Epithelial cell of umbilical artery (primary cell): ENCODE measurements around the gene SLC17A3. TPM values are rescaled to one million over a fixed set of nuclear protein-coding genes. Genes with fewer than 3 reads are reported as not detected.

Experiments used
- total RNA-seq: library from RNA; depleted of rRNA; stranded (reverse); fragments of >200 nt; gene quantifications from 2 replicates; pipeline ENCODE4 v1.2.3, GENCODE V29; 2014

Gene SLC17A3, protein sequence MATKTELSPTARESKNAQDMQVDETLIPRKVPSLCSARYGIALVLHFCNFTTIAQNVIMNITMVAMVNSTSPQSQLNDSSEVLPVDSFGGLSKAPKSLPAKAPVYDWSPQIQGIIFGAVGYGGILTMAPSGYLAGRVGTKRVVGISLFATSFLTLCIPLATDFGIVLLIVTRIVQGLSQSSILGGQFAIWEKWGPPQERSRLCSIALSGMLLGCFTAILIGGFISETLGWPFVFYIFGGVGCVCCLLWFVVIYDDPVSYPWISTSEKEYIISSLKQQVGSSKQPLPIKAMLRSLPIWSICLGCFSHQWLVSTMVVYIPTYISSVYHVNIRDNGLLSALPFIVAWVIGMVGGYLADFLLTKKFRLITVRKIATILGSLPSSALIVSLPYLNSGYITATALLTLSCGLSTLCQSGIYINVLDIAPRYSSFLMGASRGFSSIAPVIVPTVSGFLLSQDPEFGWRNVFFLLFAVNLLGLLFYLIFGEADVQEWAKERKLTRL
- total RNA-seq = not detected in 2 replicates

GRCh38 chr6:25874118-25874517 is at the start of gene SLC17A3:
Gene SLC17A3, minus strand, starts transcription at chr6:25874243. Its CDS starts 5,856 bp downstream, at chr6:25868387.

GRCh38 chr6:25831532-25832306 is 42.3 kb downstream of the SLC17A3 start, which contains the start of gene SLC17A1:
Gene SLC17A1, minus strand, starts transcription at chr6:25832052. Its CDS starts 1,495 bp downstream, at chr6:25830557.

Other genes with a start within 250 kb of the SLC17A3 start
- not detected in 2 replicates for gene SCGN, start 222.0 kb downstream of the SLC17A3 start, total RNA-seq
- gene SLC17A4, start 119.5 kb downstream of the SLC17A3 start, total RNA-seq = not detected in 2 replicates
- gene SLC17A1, start 42.2 kb downstream of the SLC17A3 start, total RNA-seq = not detected in 2 replicates
- gene SLC17A2, start 56.4 kb upstream of the SLC17A3 start, total RNA-seq = not detected in 2 replicates
- gene TRIM38, start 88.6 kb upstream of the SLC17A3 start, total RNA-seq = 8.1 and 15.3 TPM in 2 replicates
- gene HFE, start 213.2 kb upstream of the SLC17A3 start, total RNA-seq = 3.2 and 10.3 TPM in 2 replicates